LNCAP (cell line): ENCODE measurements around the gene EVC2.

Experiments
- TF ChIP-seq, protein P1 (sequence below): fragments of 450-650 bp; IDR thresholded peaks from 2 replicates; pipeline ENCODE4 v1.5.1; 2017; ENCODE audit warnings: mild to moderate bottlenecking

Gene EVC2

DNA sequence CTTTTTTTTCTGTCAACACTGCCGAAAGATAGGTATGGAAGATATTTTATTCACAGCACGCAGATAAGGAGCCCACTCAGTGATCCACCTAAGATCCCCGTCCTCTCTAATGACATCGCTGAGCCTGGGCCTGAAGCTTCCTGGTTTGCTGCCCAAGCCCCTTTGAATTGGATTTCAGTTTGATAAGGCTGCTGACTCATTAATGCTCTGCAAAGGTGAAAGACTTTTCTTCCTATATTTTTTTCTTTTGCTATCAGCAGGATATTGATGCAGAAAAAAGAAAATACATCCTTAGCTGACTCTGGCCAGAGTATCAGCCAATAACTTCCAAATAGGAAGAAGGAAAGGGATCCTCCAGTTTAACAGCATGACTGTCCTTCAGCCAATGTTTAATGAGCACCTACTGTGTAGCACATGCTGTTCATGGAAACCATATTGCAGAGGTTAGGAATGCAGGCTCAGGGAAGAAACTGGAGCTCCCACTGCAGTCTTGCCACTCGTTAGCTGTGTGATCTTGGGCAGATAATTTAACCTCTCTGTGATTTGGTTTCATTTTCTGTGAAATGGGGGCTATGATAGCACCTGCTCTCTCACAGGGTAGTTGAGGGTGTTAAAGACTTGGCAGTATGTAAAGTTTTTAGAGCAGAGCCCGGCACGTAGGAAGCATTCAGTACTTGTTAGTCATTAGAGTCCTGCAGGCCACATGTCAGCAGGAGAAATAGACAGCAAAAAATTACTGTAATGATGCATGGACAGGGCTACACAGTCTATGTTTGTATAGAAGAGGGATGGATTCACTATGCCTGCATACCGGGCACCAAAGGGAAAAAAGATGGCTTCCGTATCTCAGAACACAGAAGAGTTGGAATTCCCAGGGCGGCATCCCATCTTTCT lies 41.9 kb upstream of the EVC2 start:
- TF ChIP-seq, protein P1, sequence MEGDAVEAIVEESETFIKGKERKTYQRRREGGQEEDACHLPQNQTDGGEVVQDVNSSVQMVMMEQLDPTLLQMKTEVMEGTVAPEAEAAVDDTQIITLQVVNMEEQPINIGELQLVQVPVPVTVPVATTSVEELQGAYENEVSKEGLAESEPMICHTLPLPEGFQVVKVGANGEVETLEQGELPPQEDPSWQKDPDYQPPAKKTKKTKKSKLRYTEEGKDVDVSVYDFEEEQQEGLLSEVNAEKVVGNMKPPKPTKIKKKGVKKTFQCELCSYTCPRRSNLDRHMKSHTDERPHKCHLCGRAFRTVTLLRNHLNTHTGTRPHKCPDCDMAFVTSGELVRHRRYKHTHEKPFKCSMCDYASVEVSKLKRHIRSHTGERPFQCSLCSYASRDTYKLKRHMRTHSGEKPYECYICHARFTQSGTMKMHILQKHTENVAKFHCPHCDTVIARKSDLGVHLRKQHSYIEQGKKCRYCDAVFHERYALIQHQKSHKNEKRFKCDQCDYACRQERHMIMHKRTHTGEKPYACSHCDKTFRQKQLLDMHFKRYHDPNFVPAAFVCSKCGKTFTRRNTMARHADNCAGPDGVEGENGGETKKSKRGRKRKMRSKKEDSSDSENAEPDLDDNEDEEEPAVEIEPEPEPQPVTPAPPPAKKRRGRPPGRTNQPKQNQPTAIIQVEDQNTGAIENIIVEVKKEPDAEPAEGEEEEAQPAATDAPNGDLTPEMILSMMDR, result no peak

DNA sequence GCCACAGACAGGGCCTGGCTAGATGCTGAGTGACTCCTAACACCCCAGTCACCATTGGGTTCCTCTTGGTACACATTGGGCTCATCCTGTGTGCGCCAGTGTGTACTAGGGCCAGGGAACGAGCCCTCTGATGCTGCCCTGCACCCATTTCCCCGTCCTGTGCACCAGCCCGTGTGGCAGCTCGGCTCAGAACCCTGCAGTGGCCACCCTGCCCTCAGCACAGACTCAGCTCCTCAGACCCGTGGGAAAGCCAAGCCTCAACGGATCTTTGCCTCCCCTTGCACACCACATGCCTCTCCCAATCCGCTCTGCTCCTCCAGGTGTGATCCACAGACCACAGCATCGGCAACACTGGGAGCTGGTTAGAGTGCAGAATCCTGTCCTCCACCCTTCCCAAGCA lies 41.2 kb upstream of the EVC2 start:
- TF ChIP-seq, protein P1, result no peak

DNA sequence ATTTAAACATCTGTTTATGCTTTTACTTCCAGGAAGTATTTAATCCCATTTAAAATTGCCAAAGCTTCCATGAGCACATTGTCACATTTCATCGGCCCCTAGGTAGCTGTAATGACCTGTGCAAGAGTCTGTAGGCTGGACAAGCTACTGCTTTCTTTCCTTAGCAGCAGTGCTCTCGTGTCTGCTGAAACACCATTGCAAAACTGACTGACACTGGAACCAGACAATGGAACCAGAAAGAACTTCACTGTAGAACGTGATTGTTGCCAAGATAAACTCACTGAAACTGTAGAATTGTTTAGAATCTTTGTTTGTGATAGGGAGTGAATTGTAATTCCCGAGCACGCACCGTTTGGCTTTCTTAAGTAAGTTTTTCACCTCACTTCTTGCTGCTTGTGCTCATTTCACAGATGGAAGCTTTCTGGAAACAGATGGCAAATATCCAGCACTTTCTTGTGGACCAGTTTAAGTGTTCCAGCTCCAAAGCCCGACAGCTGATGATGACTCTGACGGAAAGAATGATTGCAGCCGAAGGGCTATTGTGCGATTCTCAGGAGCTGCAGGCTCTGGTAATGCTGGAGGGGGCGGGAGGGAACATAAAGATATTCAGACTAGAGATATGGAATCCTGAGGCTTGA lies 39.5 kb upstream of the EVC2 start:
- TF ChIP-seq, protein P1, result no peak

- TF ChIP-seq, protein P1, result no peak
Observed at GRCh38 chr4:5746829-5747737, 38.7 kb upstream of the EVC2 start.

DNA sequence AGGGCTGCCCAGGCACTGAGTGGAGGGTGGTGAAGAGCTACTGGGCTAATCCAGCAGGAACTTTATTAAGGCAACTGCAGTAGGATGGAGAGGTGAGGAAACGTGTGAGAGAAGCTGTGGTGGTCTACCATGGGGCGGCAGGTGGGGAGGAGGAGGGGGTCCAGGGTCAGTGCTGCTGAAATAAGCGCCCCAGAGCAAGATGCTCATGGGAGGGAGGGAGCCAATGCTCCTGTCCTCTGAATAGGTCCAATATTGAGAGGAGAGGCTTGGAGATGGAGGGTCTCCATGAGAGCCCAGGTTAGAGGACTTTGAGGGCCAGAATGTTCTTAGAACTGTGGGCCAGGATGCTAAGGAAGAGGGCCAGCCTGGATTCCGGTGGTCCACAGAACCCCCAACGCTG lies 37.9 kb upstream of the EVC2 start:
- TF ChIP-seq, protein P1, result no peak

DNA sequence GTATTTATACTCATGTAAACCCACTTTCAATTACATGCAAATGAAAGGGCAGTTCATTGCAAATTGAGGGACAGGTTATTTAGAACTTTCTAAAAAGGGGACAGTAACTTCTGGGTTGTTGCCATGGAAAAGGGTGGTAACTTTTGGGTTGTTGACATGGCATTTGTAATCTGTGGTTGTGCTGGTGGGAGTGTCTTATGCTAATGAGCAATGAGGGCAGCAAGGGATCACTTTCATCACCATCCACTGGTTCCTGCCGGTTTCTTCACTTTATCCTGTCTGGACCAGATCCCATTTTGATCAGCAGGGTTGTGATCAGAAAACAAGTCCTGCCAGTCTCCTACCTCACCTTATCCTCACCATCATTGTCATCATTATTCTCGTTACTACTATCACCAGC lies 34.6 kb upstream of the EVC2 start:
- TF ChIP-seq, protein P1, result no peak

GRCh38 chr4:5742388-5742787 lies 34.0 kb upstream of the EVC2 start:
- TF ChIP-seq, protein P1, result no peak
